Measurements from ENCODE around the gene GSTT2. TPM values are rescaled to one million over a fixed set of nuclear protein-coding genes. Genes with fewer than 3 reads are reported as not detected.
"Not testable (repeated sequence)": the region's sequence is repeated elsewhere in the genome, so short reads cannot be mapped to it uniquely, and the experiment has no call there.

Gene GSTT2
- total and polyA plus RNA-seq, 10 donors: 0.16 to 1.3 (median 0.44) TPM; not detected in 5

DNA sequence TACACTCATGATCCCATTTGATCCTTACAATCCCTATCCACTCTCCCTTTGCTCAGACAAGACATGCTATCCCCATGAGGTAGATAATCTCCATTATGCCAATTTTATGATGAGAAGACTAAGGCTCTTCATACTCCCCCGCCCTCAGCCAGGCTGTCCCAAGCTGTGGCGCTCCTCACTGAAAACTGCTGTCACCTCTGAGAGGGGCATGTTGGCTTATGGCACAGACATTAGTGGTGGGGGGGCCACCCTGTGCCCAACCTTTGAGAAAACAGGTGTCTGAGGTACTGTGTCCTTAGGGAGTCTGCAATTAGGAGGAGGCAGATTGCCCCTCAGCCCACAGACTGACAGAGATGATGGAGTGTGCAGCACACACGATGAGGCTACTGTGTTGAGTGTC, 10.9 kb upstream of the GSTT2 start:
- intact Hi-C loops (cut with DNase I; ENCODE audit: low total_unique reads): no loop called here
- TF ChIP-seq POLR2AphosphoS5 (IDR thresholded peaks at IDR 0.05) (no peak), POLR2A (IDR thresholded peaks at IDR 0.05) (no peak)
- TF ChIP-seq, protein P1, sequence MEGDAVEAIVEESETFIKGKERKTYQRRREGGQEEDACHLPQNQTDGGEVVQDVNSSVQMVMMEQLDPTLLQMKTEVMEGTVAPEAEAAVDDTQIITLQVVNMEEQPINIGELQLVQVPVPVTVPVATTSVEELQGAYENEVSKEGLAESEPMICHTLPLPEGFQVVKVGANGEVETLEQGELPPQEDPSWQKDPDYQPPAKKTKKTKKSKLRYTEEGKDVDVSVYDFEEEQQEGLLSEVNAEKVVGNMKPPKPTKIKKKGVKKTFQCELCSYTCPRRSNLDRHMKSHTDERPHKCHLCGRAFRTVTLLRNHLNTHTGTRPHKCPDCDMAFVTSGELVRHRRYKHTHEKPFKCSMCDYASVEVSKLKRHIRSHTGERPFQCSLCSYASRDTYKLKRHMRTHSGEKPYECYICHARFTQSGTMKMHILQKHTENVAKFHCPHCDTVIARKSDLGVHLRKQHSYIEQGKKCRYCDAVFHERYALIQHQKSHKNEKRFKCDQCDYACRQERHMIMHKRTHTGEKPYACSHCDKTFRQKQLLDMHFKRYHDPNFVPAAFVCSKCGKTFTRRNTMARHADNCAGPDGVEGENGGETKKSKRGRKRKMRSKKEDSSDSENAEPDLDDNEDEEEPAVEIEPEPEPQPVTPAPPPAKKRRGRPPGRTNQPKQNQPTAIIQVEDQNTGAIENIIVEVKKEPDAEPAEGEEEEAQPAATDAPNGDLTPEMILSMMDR (IDR thresholded peaks at IDR 0.05 in 8 of 11, conservative IDR thresholded peaks at IDR 0.05 in 3 of 11): no peak
- H3K27me3 ChIP-seq (replicated peaks in 1 of 7): no peaks in the 10 kb centered on the region
- no peak overlapping the region for H3K27ac ChIP-seq
- 80 to 97% (median 94%) methylated on average over 3 of the region's 3 CpGs for WGBS, 5 donors
- H3K4me3 ChIP-seq: no peak overlapping the region
- no peaks in the 10 kb centered on the region for H3K9me3 ChIP-seq
- no peak for DNase-seq
- peaks cover 0 to 31% (median 26%) of the 10 kb centered on the region in 6 donors for H3K36me3 ChIP-seq
- peaks cover 0 to 30% (median 6%) of the 10 kb centered on the region in 6 donors for H3K4me1 ChIP-seq

DNA sequence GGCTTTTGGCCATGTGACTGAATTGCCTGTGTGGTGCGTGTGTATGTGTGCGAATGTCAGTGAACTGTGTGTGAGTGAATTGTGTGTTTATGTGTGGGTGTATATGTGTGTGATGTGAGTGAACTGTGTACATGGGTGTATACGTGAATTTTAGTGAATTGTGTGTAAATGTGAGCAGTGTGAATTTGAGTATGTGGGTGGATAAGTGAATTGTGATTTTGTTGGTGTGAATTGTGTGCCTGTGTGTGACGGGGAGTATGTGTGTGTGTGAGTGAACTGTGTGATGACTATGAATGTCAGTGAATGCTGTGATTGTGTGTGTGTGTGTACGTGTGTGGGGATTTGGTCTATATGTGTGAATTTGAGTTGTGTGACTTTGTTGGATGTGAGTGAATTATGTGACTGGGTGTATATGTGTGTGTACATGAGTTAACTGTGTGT, 9.7 kb upstream of the GSTT2 start:
- H3K9me3 ChIP-seq: no peaks in the 10 kb centered on the region
- DNase-seq: no peak
- TF ChIP-seq POLR2A (IDR thresholded peaks at IDR 0.05) (no peak), POLR2AphosphoS5 (IDR thresholded peaks at IDR 0.05) (no peak)
- TF ChIP-seq, protein P1 (IDR thresholded peaks at IDR 0.05 in 8 of 11, conservative IDR thresholded peaks at IDR 0.05 in 3 of 11): no peak
- intact Hi-C loops (cut with DNase I; ENCODE audit: low total_unique reads): no loop called here
- H3K4me1 ChIP-seq: peaks cover 0 to 30% (median 6%) of the 10 kb centered on the region in 6 donors
- no peak overlapping the region for H3K27ac ChIP-seq
- H3K4me3 ChIP-seq: no peak overlapping the region
- no peaks in the 10 kb centered on the region for H3K27me3 ChIP-seq (replicated peaks in 1 of 7)
- H3K36me3 ChIP-seq: peaks cover 0 to 31% (median 26%) of the 10 kb centered on the region in 6 donors
- 73 to 89% (median 82%) methylated on average over 5 of the region's 5 CpGs for WGBS, 5 donors

DNA sequence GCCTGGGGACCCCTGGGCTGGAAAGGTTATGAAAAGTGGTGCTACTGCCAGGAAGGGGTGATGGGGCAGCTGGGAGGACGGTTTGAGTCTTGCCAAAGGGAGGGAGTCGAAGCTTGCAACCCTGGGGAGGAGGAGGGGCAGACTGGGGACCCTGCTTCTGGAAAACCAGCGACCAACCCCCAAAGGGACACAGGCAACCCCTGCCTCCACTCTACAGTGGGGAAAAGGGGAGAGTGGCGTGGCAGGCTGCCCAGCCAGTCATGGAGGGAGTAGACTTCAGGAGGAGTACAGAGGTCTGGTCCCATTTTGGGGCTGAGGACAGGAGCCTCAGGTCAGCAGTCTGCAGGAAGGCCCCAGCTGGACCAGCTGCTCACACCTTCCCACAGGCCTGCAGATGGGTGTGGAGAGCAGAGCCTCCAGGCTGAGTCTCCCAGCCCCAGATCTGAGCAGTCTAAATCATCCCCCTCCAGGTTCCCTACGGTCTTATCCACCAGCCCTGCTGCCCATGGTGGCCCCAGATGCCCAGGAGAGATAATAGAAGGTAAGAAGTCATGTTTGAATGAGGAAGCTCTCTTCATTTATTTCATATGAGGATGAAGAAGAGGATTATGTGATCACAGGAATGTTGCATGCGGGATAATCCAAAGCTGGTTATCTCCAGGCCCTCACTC, 9.0 kb upstream of the GSTT2 start:
- intact Hi-C loops (cut with DNase I; ENCODE audit: low total_unique reads): no loop called here
- peaks cover 0 to 30% (median 6%) of the 10 kb centered on the region in 6 donors for H3K4me1 ChIP-seq
- no peaks in the 10 kb centered on the region for H3K9me3 ChIP-seq
- DNase-seq: no peak
- no peak overlapping the region for H3K27ac ChIP-seq
- TF ChIP-seq, protein P1 (IDR thresholded peaks at IDR 0.05 in 8 of 11, conservative IDR thresholded peaks at IDR 0.05 in 3 of 11): no peak
- TF ChIP-seq POLR2A (IDR thresholded peaks at IDR 0.05): no peak
- peak in 2 of 3 donors; percentile 32 to 36 for TF ChIP-seq POLR2AphosphoS5 (IDR thresholded peaks at IDR 0.05)
- 63 to 91% (median 80%) methylated on average over 6 of the region's 6 CpGs for WGBS, 5 donors
- H3K36me3 ChIP-seq: peaks cover 0 to 31% (median 26%) of the 10 kb centered on the region in 6 donors
- H3K4me3 ChIP-seq: no peak overlapping the region
- H3K27me3 ChIP-seq (replicated peaks in 1 of 7): no peaks in the 10 kb centered on the region

DNA sequence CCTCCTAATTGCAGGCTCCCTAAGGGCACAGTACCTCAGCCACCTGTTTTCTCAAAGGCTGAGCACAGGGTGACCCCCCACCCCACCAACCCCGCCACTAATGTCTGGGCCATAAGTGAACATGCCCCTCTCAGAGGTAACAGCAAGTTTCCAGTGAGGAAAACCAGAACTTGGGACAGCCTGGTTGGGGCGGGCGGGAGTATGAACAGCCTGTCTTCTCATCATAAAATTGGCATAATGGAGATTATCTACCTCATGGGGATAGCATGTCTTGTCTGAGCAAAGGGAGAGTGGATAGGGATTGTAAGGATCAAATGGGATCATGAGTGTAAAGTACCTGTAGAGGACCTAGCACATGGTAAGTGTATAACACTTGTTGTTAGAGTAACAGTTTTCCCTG, 8.0 kb upstream of the GSTT2 start:
- peaks cover 0 to 31% (median 26%) of the 10 kb centered on the region in 6 donors for H3K36me3 ChIP-seq
- intact Hi-C loops (cut with DNase I; ENCODE audit: low total_unique reads); H3K4me3 ChIP-seq; H3K9me3 ChIP-seq; H3K27ac ChIP-seq; H3K27me3 ChIP-seq (replicated peaks in 1 of 7); DNase-seq: not testable (repeated sequence)
- H3K4me1 ChIP-seq: peaks cover 0 to 30% (median 6%) of the 10 kb centered on the region in 6 donors
- whole genome bisulfite sequencing, 5 donors: 89 to 98% (median 92%) methylated on average over 3 of the region's 3 CpGs

DNA sequence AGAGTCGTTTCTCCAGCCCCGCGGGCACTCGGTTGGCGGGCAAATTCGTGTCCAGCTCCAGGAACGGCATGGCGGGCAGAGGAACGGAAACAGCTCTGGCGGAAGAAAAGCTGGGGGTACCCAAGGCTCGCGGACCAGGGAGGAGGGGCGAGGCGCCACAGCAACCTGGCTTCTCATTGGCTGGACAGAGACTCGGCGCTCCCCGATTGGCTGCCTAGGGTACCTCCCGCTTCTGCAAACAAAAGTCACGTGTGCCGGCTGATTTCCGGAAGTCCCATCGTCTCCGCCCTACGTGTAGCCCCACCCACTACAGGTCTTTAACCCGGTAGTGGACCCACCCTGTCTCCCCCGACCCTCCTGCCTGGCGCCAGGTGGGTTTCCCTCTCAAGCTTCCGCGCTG, 5.6 kb upstream of the GSTT2 start, which contains the start of gene DDT:
DDT (minus strand) TSS at position 97 of the 400 bp plus-strand sequence; CDS start at position 70, 27 bp downstream.
- H3K27ac ChIP-seq; H3K27me3 ChIP-seq (replicated peaks in 1 of 7); H3K9me3 ChIP-seq; DNase-seq; intact Hi-C loops (cut with DNase I; ENCODE audit: low total_unique reads); H3K4me3 ChIP-seq: not testable (repeated sequence)
- WGBS, 5 donors: no CpG with 5 or more reads among the region's 29 CpGs
- H3K4me1 ChIP-seq: peaks cover 0 to 25% (median 6%) of the 10 kb centered on the region in 6 donors
- H3K36me3 ChIP-seq: peaks cover 0 to 27% (median 24%) of the 10 kb centered on the region in 6 donors

DNA sequence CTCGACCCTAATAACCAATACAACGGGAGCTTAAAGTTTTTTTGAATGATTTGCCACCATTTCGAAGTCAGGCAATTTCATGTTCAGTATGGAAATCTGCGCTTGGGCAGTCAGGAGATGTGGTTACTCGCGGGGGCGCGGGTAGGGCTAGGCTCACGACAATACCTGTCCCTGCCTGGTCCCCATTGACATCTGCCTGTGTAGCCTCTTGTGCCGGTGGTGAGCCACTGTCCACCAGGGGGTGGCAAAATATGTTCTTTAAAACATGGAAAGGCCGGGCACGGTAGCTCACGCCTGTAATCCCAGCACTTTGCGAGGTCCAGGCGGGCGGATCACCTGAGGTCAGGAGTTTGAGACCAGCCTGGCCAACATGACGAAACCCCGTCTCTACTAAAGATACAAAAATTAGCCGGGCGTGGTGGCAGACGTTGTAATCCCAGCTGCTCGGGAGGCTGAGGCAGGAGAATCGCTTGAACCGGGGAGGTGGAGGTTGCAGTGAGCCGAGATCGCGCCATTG, 5.0 kb upstream of the GSTT2 start:
- H3K27ac ChIP-seq; DNase-seq; H3K27me3 ChIP-seq (replicated peaks in 1 of 7); H3K9me3 ChIP-seq; intact Hi-C loops (cut with DNase I; ENCODE audit: low total_unique reads); H3K4me3 ChIP-seq: not testable (repeated sequence)
- 10 to 29% (median 23%) methylated on average over 4 to 9 of the region's 27 CpGs for WGBS, 5 donors
- Histone ChIP-seq H3K4me1 (peaks cover 0 to 20% (median 6%) of the 10 kb centered on the region in 6 donors), H3K36me3 (peaks cover 0 to 21% (median 20%) of the 10 kb centered on the region in 6 donors)

DNA sequence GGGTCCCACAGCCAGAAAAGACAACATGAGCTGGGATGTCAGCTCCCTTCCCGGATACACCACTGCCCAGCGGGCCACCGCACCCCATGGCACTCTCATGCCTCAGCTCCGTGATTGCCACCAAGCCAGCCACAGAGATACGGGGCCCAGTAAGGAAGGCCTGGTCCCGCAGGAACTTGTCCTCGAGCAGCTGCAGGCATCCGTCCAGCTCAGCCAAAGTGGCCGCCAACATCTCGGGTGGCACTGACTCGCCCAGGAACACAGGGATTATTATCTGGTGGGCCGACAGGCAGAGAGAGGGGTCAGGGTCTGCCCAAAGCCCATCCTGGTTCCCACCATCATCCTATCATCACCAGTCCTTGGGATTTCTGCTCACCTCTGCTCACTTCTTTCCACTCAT, 2.6 kb upstream of the GSTT2 start:
- H3K27ac ChIP-seq; H3K27me3 ChIP-seq (replicated peaks in 1 of 7); H3K9me3 ChIP-seq; intact Hi-C loops (cut with DNase I; ENCODE audit: low total_unique reads); H3K36me3 ChIP-seq; H3K4me3 ChIP-seq; H3K4me1 ChIP-seq; DNase-seq: not testable (repeated sequence)
- WGBS, 5 donors: 86 to 100% (median 92%) methylated on average over 3 to 7 of the region's 12 CpGs; no CpG with 5 or more reads in 2 of the 5 donors
